Keratinocyte (primary cell): ENCODE data around the gene ZIC5. TPM values are rescaled to one million over a fixed set of nuclear protein-coding genes. Genes with fewer than 3 reads are reported as not detected.

Experiments
- DNase-seq: peaks from one replicate; pipeline ENCODE4 v3.0.0-alpha.2; 2011; ENCODE audit warnings: low read depth, missing footprints, low spot score
- FAIRE-seq: peaks from 2 replicates; lab custom pipeline; 2011; peaks lifted over from hg19 to GRCh38; lab: Jason Lieb, UNC
- H2AFZ ChIP-seq: 2 replicates; pipeline ENCODE4 v1.6.0; 2012; ENCODE audit warnings: low read length, control low read depth, inconsistent platforms; ENCODE audit not compliant: control insufficient read depth
- H3K27ac ChIP-seq: 2 replicates; pipeline ENCODE4 v1.5.1; 2011; ENCODE audit warnings: low read length; ENCODE audit not compliant: control insufficient read depth, insufficient read depth
- H3K27me3 ChIP-seq: 3 replicates; pipeline ENCODE4 v1.6.0; 2011; ENCODE audit warnings: low read length; ENCODE audit not compliant: control insufficient read depth, insufficient read depth; ENCODE audit errors: extremely low read depth
- H3K36me3 ChIP-seq, 2 experiments: 2 replicates in 1 of 2; 3 replicates in 1 of 2; pipeline ENCODE4 v1.5.1; 2011; ENCODE audit warnings: low read length in 2 of 2, mild to moderate bottlenecking in 1 of 2; ENCODE audit not compliant: control insufficient read depth in 2 of 2, insufficient read depth in 2 of 2; ENCODE audit errors: extremely low read depth in 1 of 2
- H3K4me1 ChIP-seq: 3 replicates; pipeline ENCODE4 v1.5.1; 2011; ENCODE audit warnings: low read length; ENCODE audit not compliant: control insufficient read depth, insufficient read depth; ENCODE audit errors: extremely low read depth
- H3K4me2 ChIP-seq: 3 replicates; pipeline ENCODE4 v1.6.0; 2011; ENCODE audit warnings: low read depth, low read length; ENCODE audit not compliant: control insufficient read depth, insufficient read depth; ENCODE audit errors: extremely low read depth
- H3K4me3 ChIP-seq, 3 experiments: fragments of 200-600 bp in 1 of 3; sonication (generic) in 1 of 3; 2 replicates in 2 of 3; 3 replicates in 1 of 3; pipeline ENCODE4 v1.5.1; 2011 to 2016; ENCODE audit warnings: low read length in 3 of 3, mild to moderate bottlenecking in 3 of 3, control low read depth in 2 of 3, inconsistent platforms in 1 of 3, low read depth in 1 of 3, mixed read lengths in 1 of 3, mixed run types in 1 of 3, moderate library complexity in 1 of 3; ENCODE audit not compliant: control insufficient read depth in 2 of 3, insufficient read depth in 2 of 3; ENCODE audit errors: extremely low read depth in 1 of 3
- H3K79me2 ChIP-seq: 2 replicates; pipeline ENCODE4 v1.6.0; 2012; ENCODE audit warnings: low read length; ENCODE audit not compliant: control insufficient read depth, insufficient read depth
- H3K9ac ChIP-seq: 3 replicates; pipeline ENCODE4 v1.6.0; 2011; ENCODE audit warnings: low read length; ENCODE audit not compliant: control insufficient read depth, insufficient read depth; ENCODE audit errors: extremely low read depth
- H3K9me1 ChIP-seq: 3 replicates; pipeline ENCODE4 v1.6.0; 2011; ENCODE audit warnings: low read length; ENCODE audit not compliant: control insufficient read depth, insufficient read depth; ENCODE audit errors: extremely low read depth
- H3K9me3 ChIP-seq: 2 replicates; pipeline ENCODE4 v1.5.1; 2012; ENCODE audit warnings: low read depth, low read length; ENCODE audit not compliant: control insufficient read depth
- H4K20me1 ChIP-seq: 3 replicates; pipeline ENCODE4 v1.6.0; 2011; ENCODE audit warnings: low read length; ENCODE audit not compliant: control insufficient read depth, insufficient read depth; ENCODE audit errors: extremely low read depth
- CTCF ChIP-seq, 3 experiments: IDR thresholded peaks in 1 of 3; conservative IDR thresholded peaks in 1 of 3; optimal IDR thresholded peaks in 1 of 3; 2 replicates in 2 of 3; 3 replicates in 1 of 3; pipeline versions ENCODE3 to v1.5.1; 2011; ENCODE audit warnings: low read length in 3 of 3, mild to moderate bottlenecking in 3 of 3, moderate library complexity in 2 of 3, control low read depth in 1 of 3, inconsistent platforms in 1 of 3; ENCODE audit not compliant: insufficient read depth in 2 of 3; ENCODE audit errors: extremely low read depth in 1 of 3
- EZH2 ChIP-seq: IDR thresholded peaks from one replicate; pipeline ENCODE4 v1.6.1; 2012; ENCODE audit warnings: inconsistent platforms, mild to moderate bottlenecking, low read length, moderate library complexity
- dilution Hi-C: fragments of 300-500 bp; cut with MboI; formaldehyde crosslinking; loops from one replicate; pipeline ENCODE4 v1.7.0; 2020; ENCODE audit warnings: low sequenced_read_pairs; ENCODE audit not compliant: extremely low pct_ligation_motif_present
- polyA plus RNA-seq, 5 experiments: library from polyadenylated mRNA; depleted of rRNA in 3 of 5; stranded (reverse) in 3 of 5; stranded (forward) in 1 of 5; unstranded in 1 of 5; fragments of >200 nt; gene quantifications; 1 replicate in 1 of 5; 2 replicates in 3 of 5; 3 replicates in 1 of 5; pipeline versions ENCODE4 v1.2.1 to v1.2.3, GENCODE V29; 2011 to 2012; ENCODE audit warnings: missing spikeins in 2 of 5, low read depth in 1 of 5, low replicate concordance in 1 of 5

The ZIC5 gene
- polyA plus RNA-seq, 1 donor (not counting 4 experiments of a cell fraction or from before 2014, with no cell fraction given): not detected

GRCh38 chr13:99941911-99942310 lies 29.7 kb downstream of the ZIC5 start:
- Histone ChIP-seq H3K4me1 (no peaks in the 10 kb centered on the region), H3K4me3 (no peak overlapping the region), H3K4me2 (no peak overlapping the region), H3K9me1 (no peaks in the 10 kb centered on the region), H2AFZ (no peak overlapping the region), H4K20me1 (no peaks in the 10 kb centered on the region), H3K79me2 (no peaks in the 10 kb centered on the region), H3K27me3 (peaks cover 9% of the 10 kb centered on the region), H3K36me3 (no peaks in the 10 kb centered on the region), H3K27ac (no peak overlapping the region), H3K9me3 (no peaks in the 10 kb centered on the region), H3K9ac (no peak overlapping the region)
- TF ChIP-seq EZH2 (no peak), CTCF (optimal IDR thresholded peaks at IDR 0.05 in 1 of 3, IDR thresholded peaks at IDR 0.05 in 1 of 3, conservative IDR thresholded peaks at IDR 0.05 in 1 of 3; ENCODE audit: extremely low read depth in 1 of 3, insufficient read depth in 2 of 3, low read length in 3 of 3) (no peak)
- DNase-seq (no peak), FAIRE-seq (no peak)
- dilution Hi-C loops: no loop called here

- FAIRE-seq: no peak
- no peaks in the 10 kb centered on the region for H3K4me1 ChIP-seq
- no peaks in the 10 kb centered on the region for H3K79me2 ChIP-seq
- no peak overlapping the region for H3K4me2 ChIP-seq
- no peak overlapping the region for H3K4me3 ChIP-seq
- DNase-seq: no peak
- H3K9me1 ChIP-seq: no peaks in the 10 kb centered on the region
- H3K27me3 ChIP-seq: peaks cover 9% of the 10 kb centered on the region
- no peak overlapping the region for H3K9ac ChIP-seq
- H3K9me3 ChIP-seq: no peaks in the 10 kb centered on the region
- H3K36me3 ChIP-seq: no peaks in the 10 kb centered on the region
- TF ChIP-seq EZH2 (no peak), CTCF (optimal IDR thresholded peaks at IDR 0.05 in 1 of 3, IDR thresholded peaks at IDR 0.05 in 1 of 3, conservative IDR thresholded peaks at IDR 0.05 in 1 of 3; ENCODE audit: extremely low read depth in 1 of 3, insufficient read depth in 2 of 3, low read length in 3 of 3) (no peak)
- no peak overlapping the region for H3K27ac ChIP-seq
- dilution Hi-C loops: no loop called here
- no peaks in the 10 kb centered on the region for H4K20me1 ChIP-seq
- no peak overlapping the region for H2AFZ ChIP-seq
Observed at GRCh38 chr13:99941086-99941485, 30.5 kb downstream of the ZIC5 start.
